GM10847 (cell line): Measurements from ENCODE around the gene BRMS1L.

Source experiments
- POLR2A ChIP-seq: IDR thresholded peaks from 2 replicates; pipeline ENCODE4 v1.6.1; 2011; ENCODE audit not compliant: insufficient read length; ENCODE audit errors: extremely low read depth

The BRMS1L gene

GRCh38 chr14:35854696-35855270, 28.6 kb downstream of the BRMS1L start:
- TF ChIP-seq POLR2A, result no peak

GRCh38 chr14:35855876-35856481, 29.8 kb downstream of the BRMS1L start:
- no peak for TF ChIP-seq POLR2A

DNA sequence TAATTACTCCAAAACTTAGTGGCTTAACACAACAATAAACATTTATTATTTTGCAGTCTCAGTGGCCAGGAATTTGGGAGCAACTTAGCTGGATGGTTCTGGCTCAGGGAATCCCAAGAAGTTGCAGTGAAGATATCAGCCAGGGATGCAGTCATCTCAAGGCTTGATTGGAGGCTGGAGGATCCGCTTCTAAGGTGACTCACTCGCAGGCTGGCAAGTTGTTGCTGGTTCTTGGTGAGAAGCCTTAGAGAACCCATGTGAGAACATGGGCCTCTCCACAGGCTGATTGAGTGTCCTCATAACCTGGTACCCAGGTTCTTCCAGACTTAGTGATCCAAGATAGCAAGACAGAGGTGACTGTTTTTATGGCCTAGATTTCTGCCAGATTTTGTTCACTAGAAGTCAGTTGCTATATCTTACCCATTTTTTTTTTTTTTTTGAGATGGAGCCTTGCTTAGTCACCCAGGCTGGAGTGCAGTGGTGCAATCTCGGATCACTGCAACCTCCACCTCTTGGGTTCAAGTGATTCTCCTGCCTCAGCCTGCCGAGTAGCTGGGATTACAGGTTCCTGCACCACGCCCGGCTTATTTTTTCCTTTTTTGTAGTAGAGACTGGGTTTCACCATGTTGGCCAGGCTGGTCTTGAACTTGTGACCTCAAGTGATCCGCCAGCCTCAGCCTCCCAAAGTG, 32.5 kb downstream of the BRMS1L start:
- no peak for TF ChIP-seq POLR2A

DNA sequence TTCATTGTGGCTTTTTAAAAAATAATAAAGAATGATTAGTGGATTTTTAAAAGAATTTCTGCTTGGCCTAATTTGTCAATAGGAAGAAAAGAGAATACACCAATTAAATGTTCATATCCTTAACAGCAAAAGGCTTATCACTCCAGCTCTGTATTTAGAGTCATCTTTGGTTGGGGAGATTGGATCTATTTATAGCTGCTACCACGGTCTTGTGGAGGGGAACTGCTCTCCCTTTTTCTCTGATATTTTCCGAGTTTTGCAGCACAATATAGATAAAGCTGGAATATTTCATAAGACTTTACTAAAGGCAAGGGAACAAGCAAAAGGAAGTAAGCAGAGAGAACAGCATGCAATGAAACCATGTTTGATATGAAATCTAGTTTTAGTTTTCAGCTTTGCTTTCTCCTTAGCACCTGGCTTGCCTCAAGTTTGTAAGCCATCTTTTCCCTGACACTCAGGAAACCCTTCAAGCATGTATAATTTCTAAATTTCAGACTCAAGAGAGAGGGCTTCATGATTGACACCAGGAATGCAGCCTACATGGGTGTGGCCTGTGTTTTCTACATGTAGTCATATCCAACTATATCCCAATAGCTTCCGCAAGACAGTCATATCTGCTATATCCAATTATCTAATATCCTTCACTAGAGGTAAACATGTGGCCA, 35.2 kb downstream of the BRMS1L start:
- no peak for TF ChIP-seq POLR2A

GRCh38 chr14:35865611-35866324, 39.6 kb downstream of the BRMS1L start:
- TF ChIP-seq POLR2A, result no peak

DNA sequence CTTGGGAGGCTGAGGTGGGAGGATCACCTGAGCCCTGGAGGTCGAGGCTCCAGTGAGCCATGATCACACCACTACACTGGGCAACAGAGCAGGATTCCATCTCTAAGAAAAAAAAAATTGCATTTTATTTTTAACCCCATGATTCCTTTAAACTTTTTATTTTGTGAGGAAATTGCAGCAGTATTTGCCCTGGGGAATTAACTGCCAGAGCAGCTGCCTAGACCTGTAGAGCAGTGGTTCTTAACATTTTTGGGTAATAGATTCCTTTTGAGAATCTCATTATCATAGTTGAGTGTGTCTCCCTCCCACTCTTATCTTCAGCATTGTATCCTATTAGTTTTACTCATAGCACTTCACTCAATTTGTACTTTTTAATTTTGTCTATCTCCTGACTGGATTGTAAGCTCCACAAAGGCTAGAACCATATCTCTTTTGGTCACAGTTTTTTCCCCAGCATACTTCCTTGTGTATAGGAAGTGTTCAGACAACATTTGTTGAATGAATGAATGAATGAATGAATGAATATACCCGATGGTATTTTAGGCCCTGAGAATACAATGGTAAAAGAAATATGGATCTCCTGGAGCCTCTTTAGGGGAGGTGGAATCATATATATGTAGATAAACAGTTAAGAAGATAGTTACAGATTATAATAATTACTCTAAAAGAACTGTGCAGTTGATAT, 40.6 kb downstream of the BRMS1L start:
- TF ChIP-seq POLR2A, result no peak

DNA sequence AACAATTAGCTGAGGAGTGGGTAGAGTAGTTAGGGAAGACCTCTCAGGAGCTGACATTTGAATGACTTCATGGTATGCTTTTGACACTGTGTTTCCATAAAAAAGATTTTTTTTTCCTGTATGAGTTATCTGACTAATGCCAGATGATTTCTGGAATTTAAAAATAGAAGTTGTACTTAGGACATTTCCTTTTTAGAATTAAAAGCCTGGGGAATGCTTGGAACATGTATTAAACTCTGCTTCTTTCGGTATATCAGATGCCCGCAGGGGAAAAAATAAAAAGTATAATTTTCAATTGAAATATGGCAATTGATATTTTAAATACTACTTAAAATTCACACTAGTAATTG, 41.1 kb downstream of the BRMS1L start:
- no peak for TF ChIP-seq POLR2A

GRCh38 chr14:35875296-35875695, 49.2 kb downstream of the BRMS1L start:
- TF ChIP-seq POLR2A, result no peak

GRCh38 chr14:35877276-35877675, 51.1 kb downstream of the BRMS1L start:
- no peak for TF ChIP-seq POLR2A

- no peak for TF ChIP-seq POLR2A
Observed at GRCh38 chr14:35878272-35879150, 52.4 kb downstream of the BRMS1L start.

DNA sequence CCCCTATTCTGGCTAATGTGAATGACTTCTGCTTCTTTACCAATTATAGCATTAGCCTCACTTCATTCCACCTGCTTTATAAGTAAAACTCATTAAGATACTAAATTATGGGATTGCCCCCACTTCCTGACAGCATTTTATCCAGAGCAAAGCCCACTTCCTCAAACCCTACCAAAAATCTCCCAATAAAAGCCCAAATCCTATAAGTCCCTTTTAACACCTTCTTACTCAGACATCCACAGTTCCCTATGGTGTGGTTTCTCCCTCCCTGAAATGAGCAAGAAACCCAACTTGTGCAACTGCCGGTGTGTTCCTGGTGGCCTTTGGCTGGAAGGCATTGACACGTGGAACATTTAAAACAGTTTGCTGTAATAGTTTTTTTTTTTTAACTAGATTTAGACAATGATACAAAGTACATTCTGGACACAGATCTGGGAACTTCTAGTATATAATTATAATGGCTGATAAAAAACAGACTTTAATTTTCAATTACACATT, 53.1 kb downstream of the BRMS1L start:
- TF ChIP-seq POLR2A, result no peak

- no peak for TF ChIP-seq POLR2A
Observed at GRCh38 chr14:35879654-35880249, 53.6 kb downstream of the BRMS1L start.

DNA sequence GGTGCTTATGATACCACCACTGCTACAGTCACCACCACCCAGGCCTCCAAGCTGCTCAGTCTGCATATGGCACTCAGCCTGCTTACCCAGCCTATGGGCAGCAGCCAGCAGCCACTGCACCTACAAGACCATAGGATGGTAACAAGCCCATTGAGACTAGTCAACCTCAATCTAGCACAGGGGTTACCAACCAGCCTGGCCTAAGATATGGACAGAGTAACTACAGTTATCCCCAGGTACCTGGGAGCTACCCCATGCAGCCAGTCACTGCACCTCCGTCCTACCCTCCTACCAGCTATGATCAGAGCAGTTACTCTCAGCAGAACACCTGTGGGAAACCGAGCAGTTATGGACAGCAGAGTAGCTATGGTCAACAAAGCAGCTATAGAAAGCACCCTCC, 55.1 kb downstream of the BRMS1L start:
- no peak for TF ChIP-seq POLR2A

- TF ChIP-seq POLR2A, result no peak
Observed at GRCh38 chr14:35883677-35884293, 57.6 kb downstream of the BRMS1L start.

DNA sequence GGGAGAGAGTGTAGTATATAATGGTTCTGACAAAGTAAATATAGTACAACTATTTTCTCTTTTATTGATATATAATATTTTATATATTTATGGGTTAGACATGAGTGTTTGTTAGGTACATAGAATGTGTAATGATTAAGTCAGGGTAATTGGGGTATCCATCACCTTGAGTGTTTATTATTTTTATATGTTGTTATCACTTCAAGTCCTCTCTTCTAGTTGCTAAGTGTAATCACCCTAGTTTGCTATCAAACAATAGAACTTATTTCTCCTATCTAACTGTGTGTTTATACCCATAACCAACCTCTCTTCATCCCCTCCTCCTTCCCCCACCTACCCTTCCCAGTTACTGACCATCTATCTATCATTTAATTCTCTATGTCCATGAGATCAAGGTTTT, 64.2 kb downstream of the BRMS1L start:
- TF ChIP-seq POLR2A, result no peak
